ENCODE measurements around the gene AGAP1. TPM values are rescaled to one million over a fixed set of nuclear protein-coding genes. Genes with fewer than 3 reads are reported as not detected.
"Not testable (repeated sequence)": the region's sequence is repeated elsewhere in the genome, so short reads cannot be mapped to it uniquely, and the experiment has no call there.

The AGAP1 gene
- total RNA-seq, 6 experiments from 2014 or later = 8.1 to 11.2 (median 9.8) TPM

- H3K4me3 ChIP-seq = no peak overlapping the region
- no peaks in the 10 kb centered on the region for H3K9me3 ChIP-seq
- intact Hi-C loops (cut with DNase I) = no loop called here
- TF ChIP-seq CTCF (IDR thresholded peaks at IDR 0.05) (no peak), POLR2A (IDR thresholded peaks at IDR 0.05) (no peak)
- 74% methylated on average over 7 of the region's 8 CpGs for WGBS (ENCODE audit: insufficient coverage, low coverage, low lambda C conversion rate, missing lambda C conversion rate)
- ATAC-seq (peak; percentile 38 to 62 (median 40)), DNase-seq (no peak)
- no peaks in the 10 kb centered on the region for H3K27me3 ChIP-seq
- H3K36me3 ChIP-seq = no peaks in the 10 kb centered on the region
- H3K27ac ChIP-seq = no peak overlapping the region
- no peaks in the 10 kb centered on the region for H3K4me1 ChIP-seq
These were observed 446.5 kb downstream of the AGAP1 start for GRCh38 chr2:235940330-235940729.

- Histone ChIP-seq H3K27ac (no peak overlapping the region), H3K9me3 (no peaks in the 10 kb centered on the region), H3K27me3 (no peaks in the 10 kb centered on the region), H3K4me1 (no peaks in the 10 kb centered on the region), H3K4me3 (no peak overlapping the region), H3K36me3 (no peaks in the 10 kb centered on the region)
- WGBS (ENCODE audit: insufficient coverage, low coverage, low lambda C conversion rate, missing lambda C conversion rate) = 95% methylated on average over 4 of the region's 10 CpGs
- intact Hi-C loops (cut with DNase I) = no loop called here
- DNase-seq = no peak
- ATAC-seq = no peak
- TF ChIP-seq POLR2A (IDR thresholded peaks at IDR 0.05) (no peak), CTCF (IDR thresholded peaks at IDR 0.05) (no peak)
These were observed 450.7 kb downstream of the AGAP1 start for GRCh38 chr2:235944591-235944990.

GRCh38 chr2:235945608-235946140 lies 451.8 kb downstream of the AGAP1 start:
- ATAC-seq = no peak
- DNase-seq = peak in 1 of 3 donors; percentile 5
- TF ChIP-seq POLR2A (IDR thresholded peaks at IDR 0.05) (no peak), CTCF (IDR thresholded peaks at IDR 0.05) (no peak)
- intact Hi-C loops (cut with DNase I) = no loop called here
- Histone ChIP-seq H3K4me3 (no peak overlapping the region), H3K27ac (no peak overlapping the region), H3K4me1 (no peaks in the 10 kb centered on the region), H3K27me3 (no peaks in the 10 kb centered on the region), H3K36me3 (no peaks in the 10 kb centered on the region), H3K9me3 (no peaks in the 10 kb centered on the region)
- WGBS (ENCODE audit: insufficient coverage, low coverage, low lambda C conversion rate, missing lambda C conversion rate) = 57% methylated on average over 8 of the region's 11 CpGs

- Histone ChIP-seq H3K4me1 (no peaks in the 10 kb centered on the region), H3K4me3 (no peak overlapping the region), H3K9me3 (no peaks in the 10 kb centered on the region), H3K27me3 (no peaks in the 10 kb centered on the region), H3K36me3 (no peaks in the 10 kb centered on the region), H3K27ac (no peak overlapping the region)
- ATAC-seq = no peak
- no peak for DNase-seq
- WGBS (ENCODE audit: insufficient coverage, low coverage, low lambda C conversion rate, missing lambda C conversion rate) = 86% methylated on average over 5 of the region's 6 CpGs
- intact Hi-C loops (cut with DNase I) = no loop called here
- TF ChIP-seq CTCF (IDR thresholded peaks at IDR 0.05) = no peak
- TF ChIP-seq POLR2A (IDR thresholded peaks at IDR 0.05) = no peak
These were observed 452.7 kb downstream of the AGAP1 start for GRCh38 chr2:235946590-235946989.

- H3K4me1 ChIP-seq; H3K9me3 ChIP-seq; H3K27ac ChIP-seq; H3K27me3 ChIP-seq; DNase-seq; intact Hi-C loops (cut with DNase I); ATAC-seq; H3K36me3 ChIP-seq; H3K4me3 ChIP-seq: not testable (repeated sequence)
- 74% methylated on average over 5 of the region's 6 CpGs for WGBS (ENCODE audit: insufficient coverage, low coverage, low lambda C conversion rate, missing lambda C conversion rate)
These were observed 453.2 kb downstream of the AGAP1 start for GRCh38 chr2:235947055-235947454.

Data from right lobe of liver (tissue), 6 donors.